WTC11 (cell line): ENCODE data around the gene ADAMTS15. TPM values are rescaled to one million over a fixed set of nuclear protein-coding genes. Genes with fewer than 3 reads are reported as not detected.

Experiments
- E2F4 ChIP-seq: sonication (generic); formaldehyde crosslinking; IDR thresholded peaks from 2 replicates; pipeline ENCODE4 v1.8.1; 2022; ENCODE audit warnings: low read depth, mild to moderate bottlenecking, moderate library complexity, missing genetic modification reagents, borderline replicate concordance
- E2F5 ChIP-seq: sonication (generic); formaldehyde crosslinking; IDR thresholded peaks from 2 replicates; pipeline ENCODE4 v1.8.1; 2022; ENCODE audit warnings: mild to moderate bottlenecking, moderate library complexity, missing genetic modification reagents
- ELF4 ChIP-seq: sonication (generic); formaldehyde crosslinking; IDR thresholded peaks from 2 replicates; pipeline ENCODE4 v1.8.1; 2022; ENCODE audit warnings: low read depth, mild to moderate bottlenecking, moderate library complexity, missing genetic modification reagents
- EMX1 ChIP-seq: fragments of 250-450 bp; sonication (Bioruptor Pico); IDR thresholded peaks from 2 replicates; pipeline ENCODE4 v1.8.0; 2021; ENCODE audit warnings: mild to moderate bottlenecking
- FOXK1 ChIP-seq: sonication (generic); formaldehyde crosslinking; IDR thresholded peaks from 2 replicates; pipeline ENCODE4 v1.8.0; 2022; ENCODE audit warnings: mild to moderate bottlenecking, moderate library complexity, missing genetic modification reagents
- KAT7 ChIP-seq: sonication (generic); formaldehyde crosslinking; IDR thresholded peaks from 2 replicates; pipeline ENCODE4 v1.8.1; 2023; ENCODE audit warnings: missing genetic modification reagents, mild to moderate bottlenecking, borderline replicate concordance
- NFE2L1 ChIP-seq: sonication (generic); formaldehyde crosslinking; IDR thresholded peaks from 2 replicates; pipeline ENCODE4 v1.8.1; 2023; ENCODE audit warnings: missing genetic modification reagents
- RELA ChIP-seq: sonication (generic); formaldehyde crosslinking; IDR thresholded peaks from 2 replicates; pipeline ENCODE4 v1.8.1; 2022; ENCODE audit warnings: missing genetic modification reagents, mild to moderate bottlenecking, borderline replicate concordance
- RORB ChIP-seq: fragments of 250-450 bp; sonication (Bioruptor Pico); IDR thresholded peaks from 2 replicates; pipeline ENCODE4 v1.9.0; 2021; ENCODE audit warnings: mild to moderate bottlenecking
- TCF7 ChIP-seq: sonication (generic); formaldehyde crosslinking; IDR thresholded peaks from 2 replicates; pipeline ENCODE4 v1.8.0; 2022; ENCODE audit warnings: mild to moderate bottlenecking, low read depth, missing genetic modification reagents, moderate library complexity
- ZNF396 ChIP-seq: fragments of 250-450 bp; sonication (Bioruptor Pico); IDR thresholded peaks from 2 replicates; pipeline ENCODE4 v1.8.0; 2021; ENCODE audit warnings: mild to moderate bottlenecking, moderate library complexity, borderline replicate concordance
- ZNF671 ChIP-seq: fragments of 250-450 bp; sonication (Bioruptor Pico); IDR thresholded peaks from 2 replicates; pipeline ENCODE4 v1.8.0; 2021; ENCODE audit warnings: mild to moderate bottlenecking
- total RNA-seq: library from RNA; stranded (reverse); gene quantifications from 3 replicates; pipeline ENCODE4 v1.2.3, GENCODE V29; 2021
- TF ChIP-seq, protein P1 (sequence below): sonication (generic); formaldehyde crosslinking; conservative IDR thresholded peaks from 2 replicates; pipeline ENCODE4 v1.8.1; 2023; ENCODE audit warnings: mild to moderate bottlenecking, low read depth, missing genetic modification reagents, moderate library complexity
- TF ChIP-seq, protein P2 (sequence below): fragments of 200-600 bp; IDR thresholded peaks from 2 replicates; pipeline ENCODE4 v1.8.0; 2022; ENCODE audit warnings: antibody characterized with exemption
- TF ChIP-seq, protein P3 (sequence below): sonication (generic); formaldehyde crosslinking; IDR thresholded peaks from 2 replicates; pipeline ENCODE4 v1.8.1; 2023; ENCODE audit warnings: mild to moderate bottlenecking, missing genetic modification reagents, moderate library complexity
- TF ChIP-seq, protein P4 (sequence below): sonication (generic); formaldehyde crosslinking; IDR thresholded peaks from 2 replicates; pipeline ENCODE4 v1.8.1; 2023; ENCODE audit warnings: mild to moderate bottlenecking, missing genetic modification reagents, borderline replicate concordance

The ADAMTS15 gene
- total RNA-seq, 1 experiment from 2014 or later, result 3.7 TPM

- TF ChIP-seq, protein P1, sequence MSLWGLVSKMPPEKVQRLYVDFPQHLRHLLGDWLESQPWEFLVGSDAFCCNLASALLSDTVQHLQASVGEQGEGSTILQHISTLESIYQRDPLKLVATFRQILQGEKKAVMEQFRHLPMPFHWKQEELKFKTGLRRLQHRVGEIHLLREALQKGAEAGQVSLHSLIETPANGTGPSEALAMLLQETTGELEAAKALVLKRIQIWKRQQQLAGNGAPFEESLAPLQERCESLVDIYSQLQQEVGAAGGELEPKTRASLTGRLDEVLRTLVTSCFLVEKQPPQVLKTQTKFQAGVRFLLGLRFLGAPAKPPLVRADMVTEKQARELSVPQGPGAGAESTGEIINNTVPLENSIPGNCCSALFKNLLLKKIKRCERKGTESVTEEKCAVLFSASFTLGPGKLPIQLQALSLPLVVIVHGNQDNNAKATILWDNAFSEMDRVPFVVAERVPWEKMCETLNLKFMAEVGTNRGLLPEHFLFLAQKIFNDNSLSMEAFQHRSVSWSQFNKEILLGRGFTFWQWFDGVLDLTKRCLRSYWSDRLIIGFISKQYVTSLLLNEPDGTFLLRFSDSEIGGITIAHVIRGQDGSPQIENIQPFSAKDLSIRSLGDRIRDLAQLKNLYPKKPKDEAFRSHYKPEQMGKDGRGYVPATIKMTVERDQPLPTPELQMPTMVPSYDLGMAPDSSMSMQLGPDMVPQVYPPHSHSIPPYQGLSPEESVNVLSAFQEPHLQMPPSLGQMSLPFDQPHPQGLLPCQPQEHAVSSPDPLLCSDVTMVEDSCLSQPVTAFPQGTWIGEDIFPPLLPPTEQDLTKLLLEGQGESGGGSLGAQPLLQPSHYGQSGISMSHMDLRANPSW (CRISPR knock-in tag), result 0 out of 2 replicates have a peak, but pooled peaks have one; percentile 23
- TF ChIP-seq ELF4 (CRISPR knock-in tag) (peak; percentile 70; the same call in 1 of the 2 replicates), RELA (CRISPR knock-in tag) (peak; percentile 94), E2F4 (CRISPR knock-in tag) (no peak), KAT7 (CRISPR knock-in tag) (peak; percentile 98), FOXK1 (CRISPR knock-in tag) (peak; percentile 90), NFE2L1 (CRISPR knock-in tag) (peak; percentile 70), TCF7 (CRISPR knock-in tag) (no peak), ZNF671 (CRISPR knock-in tag) (no peak), E2F5 (CRISPR knock-in tag) (peak; percentile 97), RORB (no peak), EMX1 (no peak), ZNF396 (no peak)
- TF ChIP-seq, protein P2, sequence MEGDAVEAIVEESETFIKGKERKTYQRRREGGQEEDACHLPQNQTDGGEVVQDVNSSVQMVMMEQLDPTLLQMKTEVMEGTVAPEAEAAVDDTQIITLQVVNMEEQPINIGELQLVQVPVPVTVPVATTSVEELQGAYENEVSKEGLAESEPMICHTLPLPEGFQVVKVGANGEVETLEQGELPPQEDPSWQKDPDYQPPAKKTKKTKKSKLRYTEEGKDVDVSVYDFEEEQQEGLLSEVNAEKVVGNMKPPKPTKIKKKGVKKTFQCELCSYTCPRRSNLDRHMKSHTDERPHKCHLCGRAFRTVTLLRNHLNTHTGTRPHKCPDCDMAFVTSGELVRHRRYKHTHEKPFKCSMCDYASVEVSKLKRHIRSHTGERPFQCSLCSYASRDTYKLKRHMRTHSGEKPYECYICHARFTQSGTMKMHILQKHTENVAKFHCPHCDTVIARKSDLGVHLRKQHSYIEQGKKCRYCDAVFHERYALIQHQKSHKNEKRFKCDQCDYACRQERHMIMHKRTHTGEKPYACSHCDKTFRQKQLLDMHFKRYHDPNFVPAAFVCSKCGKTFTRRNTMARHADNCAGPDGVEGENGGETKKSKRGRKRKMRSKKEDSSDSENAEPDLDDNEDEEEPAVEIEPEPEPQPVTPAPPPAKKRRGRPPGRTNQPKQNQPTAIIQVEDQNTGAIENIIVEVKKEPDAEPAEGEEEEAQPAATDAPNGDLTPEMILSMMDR, result peak; percentile 82
- TF ChIP-seq, protein P3, sequence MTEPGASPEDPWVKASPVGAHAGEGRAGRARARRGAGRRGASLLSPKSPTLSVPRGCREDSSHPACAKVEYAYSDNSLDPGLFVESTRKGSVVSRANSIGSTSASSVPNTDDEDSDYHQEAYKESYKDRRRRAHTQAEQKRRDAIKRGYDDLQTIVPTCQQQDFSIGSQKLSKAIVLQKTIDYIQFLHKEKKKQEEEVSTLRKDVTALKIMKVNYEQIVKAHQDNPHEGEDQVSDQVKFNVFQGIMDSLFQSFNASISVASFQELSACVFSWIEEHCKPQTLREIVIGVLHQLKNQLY (CRISPR knock-in tag), result peak; percentile 95; the same call in 1 of the 2 replicates
- TF ChIP-seq, protein P4, sequence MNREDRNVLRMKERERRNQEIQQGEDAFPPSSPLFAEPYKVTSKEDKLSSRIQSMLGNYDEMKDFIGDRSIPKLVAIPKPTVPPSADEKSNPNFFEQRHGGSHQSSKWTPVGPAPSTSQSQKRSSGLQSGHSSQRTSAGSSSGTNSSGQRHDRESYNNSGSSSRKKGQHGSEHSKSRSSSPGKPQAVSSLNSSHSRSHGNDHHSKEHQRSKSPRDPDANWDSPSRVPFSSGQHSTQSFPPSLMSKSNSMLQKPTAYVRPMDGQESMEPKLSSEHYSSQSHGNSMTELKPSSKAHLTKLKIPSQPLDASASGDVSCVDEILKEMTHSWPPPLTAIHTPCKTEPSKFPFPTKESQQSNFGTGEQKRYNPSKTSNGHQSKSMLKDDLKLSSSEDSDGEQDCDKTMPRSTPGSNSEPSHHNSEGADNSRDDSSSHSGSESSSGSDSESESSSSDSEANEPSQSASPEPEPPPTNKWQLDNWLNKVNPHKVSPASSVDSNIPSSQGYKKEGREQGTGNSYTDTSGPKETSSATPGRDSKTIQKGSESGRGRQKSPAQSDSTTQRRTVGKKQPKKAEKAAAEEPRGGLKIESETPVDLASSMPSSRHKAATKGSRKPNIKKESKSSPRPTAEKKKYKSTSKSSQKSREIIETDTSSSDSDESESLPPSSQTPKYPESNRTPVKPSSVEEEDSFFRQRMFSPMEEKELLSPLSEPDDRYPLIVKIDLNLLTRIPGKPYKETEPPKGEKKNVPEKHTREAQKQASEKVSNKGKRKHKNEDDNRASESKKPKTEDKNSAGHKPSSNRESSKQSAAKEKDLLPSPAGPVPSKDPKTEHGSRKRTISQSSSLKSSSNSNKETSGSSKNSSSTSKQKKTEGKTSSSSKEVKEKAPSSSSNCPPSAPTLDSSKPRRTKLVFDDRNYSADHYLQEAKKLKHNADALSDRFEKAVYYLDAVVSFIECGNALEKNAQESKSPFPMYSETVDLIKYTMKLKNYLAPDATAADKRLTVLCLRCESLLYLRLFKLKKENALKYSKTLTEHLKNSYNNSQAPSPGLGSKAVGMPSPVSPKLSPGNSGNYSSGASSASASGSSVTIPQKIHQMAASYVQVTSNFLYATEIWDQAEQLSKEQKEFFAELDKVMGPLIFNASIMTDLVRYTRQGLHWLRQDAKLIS, result peak; percentile 98
- TF ChIP-seq, all 79 proteins: peak for 47
Measured at GRCh38 chr11:130449996-130450769, 1.7 kb downstream of the ADAMTS15 start (continued).
